Esophagus muscularis mucosa (tissue), 4 donors: ENCODE results near the gene CTDSP2.
"Not testable (repeated sequence)": the region's sequence is repeated elsewhere in the genome, so short reads cannot be mapped to it uniquely, and the experiment has no call there.

Experiments used
- EP300 ChIP-seq: sonication (generic); formaldehyde crosslinking; IDR thresholded peaks from one replicate; pipeline ENCODE4 v1.6.1; 2017; ENCODE audit warnings: antibody characterized with exemption
- POLR2A ChIP-seq: fragments of 450-650 bp; IDR thresholded peaks from one replicate; pipeline ENCODE4 v1.6.1; 2017; ENCODE audit warnings: antibody characterized with exemption, moderate library complexity, mild to moderate bottlenecking, low read depth
- POLR2AphosphoS5 ChIP-seq, 2 donors: sonication (generic); formaldehyde crosslinking; IDR thresholded peaks; one replicate each; pipeline ENCODE4 v1.6.1; 2017; ENCODE audit warnings: antibody characterized with exemption in 2 of 2
- TF ChIP-seq, protein P1 (sequence below), 3 experiments: fragments of 200-600 bp in 2 of 3; fragments of 450-650 bp in 1 of 3; sonication (generic) in 2 of 3; IDR thresholded peaks; one replicate each; pipeline ENCODE4 v1.5.1; 2017 to 2019; ENCODE audit warnings: antibody characterized with exemption in 3 of 3, mild to moderate bottlenecking in 2 of 3, moderate library complexity in 1 of 3

DNA sequence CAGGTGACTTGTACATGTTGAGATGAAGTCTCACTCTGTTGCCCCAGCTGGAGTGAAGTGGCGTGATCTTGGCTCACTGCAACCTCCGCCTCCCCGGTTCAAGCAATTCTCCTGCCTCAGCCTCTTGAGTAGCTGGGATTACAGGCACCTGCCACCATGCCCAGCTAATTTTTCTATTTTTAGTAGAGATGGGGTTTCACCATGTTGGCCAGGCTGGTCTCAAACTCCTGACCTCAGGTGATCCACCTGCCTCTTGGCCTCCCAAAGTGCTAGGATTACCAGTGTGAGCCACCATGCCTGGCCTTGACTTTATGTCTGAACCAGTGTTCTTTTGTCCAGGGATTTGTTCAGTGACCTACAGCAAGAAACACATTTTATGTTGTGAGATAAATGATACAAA, 2.9 kb upstream of the CTDSP2 start:
- TF ChIP-seq, protein P1, sequence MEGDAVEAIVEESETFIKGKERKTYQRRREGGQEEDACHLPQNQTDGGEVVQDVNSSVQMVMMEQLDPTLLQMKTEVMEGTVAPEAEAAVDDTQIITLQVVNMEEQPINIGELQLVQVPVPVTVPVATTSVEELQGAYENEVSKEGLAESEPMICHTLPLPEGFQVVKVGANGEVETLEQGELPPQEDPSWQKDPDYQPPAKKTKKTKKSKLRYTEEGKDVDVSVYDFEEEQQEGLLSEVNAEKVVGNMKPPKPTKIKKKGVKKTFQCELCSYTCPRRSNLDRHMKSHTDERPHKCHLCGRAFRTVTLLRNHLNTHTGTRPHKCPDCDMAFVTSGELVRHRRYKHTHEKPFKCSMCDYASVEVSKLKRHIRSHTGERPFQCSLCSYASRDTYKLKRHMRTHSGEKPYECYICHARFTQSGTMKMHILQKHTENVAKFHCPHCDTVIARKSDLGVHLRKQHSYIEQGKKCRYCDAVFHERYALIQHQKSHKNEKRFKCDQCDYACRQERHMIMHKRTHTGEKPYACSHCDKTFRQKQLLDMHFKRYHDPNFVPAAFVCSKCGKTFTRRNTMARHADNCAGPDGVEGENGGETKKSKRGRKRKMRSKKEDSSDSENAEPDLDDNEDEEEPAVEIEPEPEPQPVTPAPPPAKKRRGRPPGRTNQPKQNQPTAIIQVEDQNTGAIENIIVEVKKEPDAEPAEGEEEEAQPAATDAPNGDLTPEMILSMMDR (IDR thresholded peaks at IDR 0.05): not testable (repeated sequence)
- TF ChIP-seq POLR2A; POLR2AphosphoS5 (IDR thresholded peaks at IDR 0.05); EP300: not testable (repeated sequence)
